Dendritic cell treated with granulocyte-macrophage colony-stimulating factor and Interleukin-4, amounts not matched to agents 40 ng/mL and 50 ng/mL, for 4 days (primary cell): Measurements from ENCODE around the gene MYO16.
"Not testable (repeated sequence)": the region's sequence is repeated elsewhere in the genome, so short reads cannot be mapped to it uniquely, and the experiment has no call there.

Source experiments
- H3K27ac Mint-ChIP-seq: one replicate; pipeline ENCODE4 v1.8.0; 2022; ENCODE audit warnings: mild to moderate bottlenecking, mixed read lengths
- H3K27me3 Mint-ChIP-seq: one replicate; pipeline ENCODE4 v1.8.0; 2022; ENCODE audit warnings: mild to moderate bottlenecking, mixed read lengths
- H3K36me3 Mint-ChIP-seq: one replicate; pipeline ENCODE4 v1.8.0; 2022; ENCODE audit warnings: low read depth, mixed read lengths
- H3K4me1 Mint-ChIP-seq: one replicate; pipeline ENCODE4 v1.8.0; 2022; ENCODE audit warnings: low read depth, mixed read lengths
- H3K4me3 Mint-ChIP-seq: one replicate; pipeline ENCODE4 v1.8.0; 2022; ENCODE audit warnings: mild to moderate bottlenecking, moderate library complexity, mixed read lengths
- H3K9me3 Mint-ChIP-seq: one replicate; pipeline ENCODE4 v1.8.0; 2022; ENCODE audit warnings: mixed read lengths
- intact Hi-C: fragments of 100-400 bp; cut with micrococcal nuclease; formaldehyde crosslinking; loops from one replicate; pipeline ENCODE4 v1.15.0; 2022

The MYO16 gene

DNA sequence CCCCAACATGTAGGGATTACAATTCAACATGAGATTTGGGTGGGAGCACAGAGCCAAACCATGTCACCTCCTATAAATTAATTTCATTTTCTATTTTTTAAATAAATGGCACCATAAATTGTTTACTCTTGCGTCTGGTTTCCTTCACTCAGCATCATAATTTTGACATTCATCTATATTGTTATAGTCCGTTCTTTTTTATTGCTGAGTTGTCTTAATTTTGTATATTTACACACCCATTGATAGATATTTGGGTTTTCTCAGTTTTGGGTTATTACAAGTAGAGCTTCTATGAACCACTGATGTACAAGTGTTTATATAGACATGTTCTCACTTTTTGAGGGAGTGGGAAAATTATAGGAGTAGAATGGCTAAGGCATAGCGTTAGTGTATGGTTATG is 445.4 kb downstream of the MYO16 start:
- H3K27me3 Mint-ChIP-seq, result no peaks in the 10 kb centered on the region
- intact Hi-C loops, result no loop called here
- no peaks in the 10 kb centered on the region for H3K4me1 Mint-ChIP-seq
- H3K36me3 Mint-ChIP-seq, result no peaks in the 10 kb centered on the region
- H3K9me3 Mint-ChIP-seq, result no peaks in the 10 kb centered on the region
- H3K4me3 Mint-ChIP-seq, result no peak overlapping the region
- no peak overlapping the region for H3K27ac Mint-ChIP-seq

DNA sequence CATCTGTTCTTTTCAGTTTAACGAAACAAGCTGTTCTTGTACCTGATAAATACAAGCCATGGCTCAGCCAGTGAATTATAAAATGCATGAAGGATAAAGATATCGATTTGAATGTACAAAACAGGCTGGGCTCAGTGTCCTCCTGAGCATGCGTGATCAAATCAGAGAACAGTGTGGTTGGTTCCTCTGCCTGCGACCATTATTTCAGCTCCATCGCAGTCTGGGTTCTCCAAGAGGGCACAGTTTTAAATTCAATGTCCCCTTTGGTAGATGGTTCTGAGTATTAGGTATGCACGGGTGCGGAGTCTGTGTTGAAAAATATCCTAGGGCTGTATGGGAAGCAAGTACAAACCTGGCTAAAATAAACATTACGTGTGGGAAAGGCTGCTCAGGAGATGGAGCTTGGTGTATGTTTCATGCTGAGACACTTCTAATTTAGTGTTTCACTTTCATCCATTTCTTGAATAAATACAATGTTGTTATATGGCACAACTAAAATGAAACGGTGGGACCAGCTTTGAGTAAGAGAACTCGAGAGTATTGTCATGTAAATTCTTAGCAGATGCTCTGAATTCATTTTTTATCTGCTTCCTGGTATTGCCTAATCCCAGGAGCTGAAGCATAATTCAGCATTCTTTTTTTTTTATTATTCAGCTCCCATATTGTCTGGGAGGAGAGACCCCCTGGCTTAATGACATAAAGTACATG is 458.7 kb downstream of the MYO16 start:
- peaks cover 2% of the 10 kb centered on the region for H3K27me3 Mint-ChIP-seq
- H3K9me3 Mint-ChIP-seq, result no peaks in the 10 kb centered on the region
- peaks cover 13% of the 10 kb centered on the region for H3K4me1 Mint-ChIP-seq
- no peaks in the 10 kb centered on the region for H3K36me3 Mint-ChIP-seq
- H3K27ac Mint-ChIP-seq, result no peak overlapping the region
- intact Hi-C loops, result no loop called here
- H3K4me3 Mint-ChIP-seq, result no peak overlapping the region

DNA sequence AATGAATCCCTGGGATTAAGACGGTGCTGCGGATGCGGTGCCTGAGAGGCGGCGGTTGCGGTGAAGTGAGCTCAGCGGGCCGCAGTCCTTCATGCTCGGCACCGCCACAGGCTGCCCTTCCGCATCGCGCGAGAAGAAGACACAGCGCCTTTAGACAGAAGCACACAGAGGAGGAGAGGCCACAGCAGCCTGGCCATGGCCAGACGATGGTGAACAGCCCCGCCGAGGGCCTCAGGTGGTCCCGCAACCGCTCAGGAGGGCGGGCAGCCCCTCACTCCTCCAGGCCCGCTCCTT is 459.2 kb downstream of the MYO16 start:
- Mint-ChIP-seq H3K27ac (no peak overlapping the region), H3K9me3 (no peaks in the 10 kb centered on the region), H3K4me3 (no peak overlapping the region), H3K27me3 (peaks cover 2% of the 10 kb centered on the region), H3K36me3 (no peaks in the 10 kb centered on the region), H3K4me1 (peaks cover 16% of the 10 kb centered on the region)
- intact Hi-C loops, result no loop called here

DNA sequence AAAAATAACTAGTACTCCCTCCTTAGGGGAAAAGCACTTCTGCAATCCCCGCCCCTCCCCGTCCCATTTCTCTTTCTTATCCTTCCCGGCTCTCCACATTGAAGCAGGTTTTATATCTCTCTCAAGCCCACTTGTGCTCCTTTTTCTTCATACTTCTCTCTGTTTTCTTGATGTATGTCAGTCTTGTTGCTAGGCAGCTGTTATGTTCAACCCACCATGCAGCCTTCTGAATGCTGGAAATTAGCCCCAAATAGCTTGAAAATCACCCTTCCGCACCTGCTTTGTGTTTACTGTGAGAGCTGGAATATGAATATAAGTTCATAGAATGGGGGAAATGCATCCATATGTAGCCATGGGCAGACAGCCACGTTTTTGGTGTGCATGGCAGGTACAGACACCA is 461.4 kb downstream of the MYO16 start:
- Mint-ChIP-seq H3K27ac (no peak overlapping the region), H3K4me1 (peaks cover 22% of the 10 kb centered on the region), H3K9me3 (no peaks in the 10 kb centered on the region), H3K36me3 (no peaks in the 10 kb centered on the region), H3K4me3 (no peak overlapping the region), H3K27me3 (peaks cover 2% of the 10 kb centered on the region)
- intact Hi-C loops, result no loop called here

DNA sequence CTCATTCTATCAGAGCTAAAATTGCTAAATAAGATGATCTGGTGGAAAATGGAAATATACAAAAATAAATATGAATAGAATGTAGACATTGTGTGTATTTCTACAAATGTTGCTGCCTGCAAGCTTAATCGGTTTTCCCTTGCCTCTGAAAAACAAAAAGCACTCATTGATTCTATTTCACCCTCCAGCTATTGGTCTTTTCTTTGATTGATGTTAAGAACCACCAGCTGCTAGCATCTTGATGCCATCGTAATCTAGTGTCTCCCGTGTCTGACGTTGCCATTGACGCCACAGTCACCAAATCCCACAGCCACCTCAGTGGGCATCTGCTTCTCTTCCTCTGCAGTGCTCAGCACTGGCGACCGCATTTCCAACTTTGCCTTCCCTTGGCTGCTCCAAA is 461.8 kb downstream of the MYO16 start:
- Mint-ChIP-seq H3K27ac (no peak overlapping the region), H3K4me1 (peaks cover 22% of the 10 kb centered on the region), H3K4me3 (no peak overlapping the region), H3K9me3 (no peaks in the 10 kb centered on the region), H3K27me3 (peaks cover 2% of the 10 kb centered on the region), H3K36me3 (no peaks in the 10 kb centered on the region)
- intact Hi-C loops, result no loop called here

DNA sequence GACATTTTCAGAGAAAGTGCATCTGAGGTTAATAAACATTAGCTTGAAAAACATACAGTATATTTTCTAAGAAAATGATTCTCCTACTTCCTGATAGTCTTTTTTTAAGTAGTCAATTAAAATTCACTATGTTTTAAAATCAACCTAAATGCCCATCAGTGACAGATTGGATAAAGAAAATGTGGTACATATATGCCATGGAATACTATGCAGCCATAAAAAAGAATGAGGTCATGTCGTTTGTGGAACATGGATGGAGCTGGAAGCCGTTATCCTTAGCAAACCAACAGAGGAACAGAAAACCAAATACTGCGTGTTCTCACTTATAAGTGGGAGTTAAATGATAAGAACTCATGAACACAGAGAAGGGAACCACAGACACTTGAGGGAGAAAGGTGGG is 462.8 kb downstream of the MYO16 start:
- H3K36me3 Mint-ChIP-seq, H3K27me3 Mint-ChIP-seq, H3K27ac Mint-ChIP-seq, H3K9me3 Mint-ChIP-seq, intact Hi-C loops, H3K4me3 Mint-ChIP-seq: not testable (repeated sequence)
- peaks cover 22% of the 10 kb centered on the region for H3K4me1 Mint-ChIP-seq

DNA sequence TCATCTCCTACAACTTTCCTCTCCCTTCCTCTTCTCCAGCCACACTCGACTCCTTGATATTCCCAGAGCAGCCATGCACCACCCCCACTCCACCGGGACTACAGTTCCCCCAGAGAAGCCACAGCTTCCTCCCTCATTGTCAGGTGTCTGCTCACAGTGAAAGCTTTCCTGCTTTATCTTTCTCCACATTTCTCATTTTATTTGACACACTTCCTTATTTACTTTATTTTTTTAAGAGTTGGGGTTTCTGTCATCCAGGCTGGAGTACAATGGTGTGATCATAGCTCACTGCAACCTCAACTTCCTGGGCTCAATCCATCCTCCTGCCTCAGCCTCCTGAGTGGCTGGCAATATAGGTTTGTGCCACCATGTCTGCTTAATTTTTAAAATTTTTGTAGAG is 464.6 kb downstream of the MYO16 start:
- intact Hi-C loops, result no loop called here
- H3K36me3 Mint-ChIP-seq, result no peaks in the 10 kb centered on the region
- peaks cover 22% of the 10 kb centered on the region for H3K4me1 Mint-ChIP-seq
- no peaks in the 10 kb centered on the region for H3K9me3 Mint-ChIP-seq
- H3K27me3 Mint-ChIP-seq, result peaks cover 2% of the 10 kb centered on the region
- no peak overlapping the region for H3K27ac Mint-ChIP-seq
- H3K4me3 Mint-ChIP-seq, result no peak overlapping the region

DNA sequence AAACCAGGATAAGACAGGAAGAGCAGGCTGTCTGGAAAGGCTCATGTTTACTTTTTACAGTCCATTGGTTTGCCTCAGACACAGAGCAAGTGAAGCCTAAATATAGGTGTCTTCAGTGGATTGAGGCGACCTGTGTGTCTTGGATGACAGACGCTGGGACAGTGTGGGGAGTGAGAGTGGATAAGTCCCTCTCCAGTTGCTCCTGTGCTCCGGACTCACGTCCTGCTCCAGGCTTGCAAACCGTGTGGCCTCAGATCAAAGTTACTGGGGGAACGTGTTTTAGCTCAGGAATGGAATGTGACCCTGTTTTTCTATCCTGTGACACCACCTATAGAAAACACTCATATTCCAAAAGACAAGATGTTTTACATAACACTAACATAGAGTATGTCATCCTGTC is 465.7 kb downstream of the MYO16 start:
- intact Hi-C loops, result no loop called here
- Mint-ChIP-seq H3K4me1 (peaks cover 18% of the 10 kb centered on the region), H3K36me3 (no peaks in the 10 kb centered on the region), H3K9me3 (no peaks in the 10 kb centered on the region), H3K4me3 (no peak overlapping the region), H3K27me3 (peaks cover 2% of the 10 kb centered on the region), H3K27ac (no peak overlapping the region)

DNA sequence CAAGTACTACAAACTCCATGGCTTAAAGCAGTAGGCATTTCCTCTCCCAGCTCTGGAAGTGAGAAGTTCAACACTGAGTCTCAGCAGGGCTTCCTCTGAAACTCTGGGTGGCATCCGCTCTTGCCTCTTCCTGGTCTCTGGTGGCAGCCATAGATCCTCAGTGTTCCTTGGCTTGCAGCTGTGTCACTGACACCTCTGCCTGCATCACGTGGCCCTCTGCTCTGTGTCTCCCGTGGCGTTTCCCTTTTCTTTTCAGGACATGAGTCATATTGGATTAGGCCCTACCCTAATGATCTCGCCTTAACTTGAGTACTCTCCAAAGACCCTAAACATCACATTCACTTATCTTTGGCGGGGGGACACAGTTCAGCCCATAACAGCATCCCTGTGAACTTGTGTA is 466.7 kb downstream of the MYO16 start:
- intact Hi-C loops, result no loop called here
- H3K27ac Mint-ChIP-seq, result no peak overlapping the region

DNA sequence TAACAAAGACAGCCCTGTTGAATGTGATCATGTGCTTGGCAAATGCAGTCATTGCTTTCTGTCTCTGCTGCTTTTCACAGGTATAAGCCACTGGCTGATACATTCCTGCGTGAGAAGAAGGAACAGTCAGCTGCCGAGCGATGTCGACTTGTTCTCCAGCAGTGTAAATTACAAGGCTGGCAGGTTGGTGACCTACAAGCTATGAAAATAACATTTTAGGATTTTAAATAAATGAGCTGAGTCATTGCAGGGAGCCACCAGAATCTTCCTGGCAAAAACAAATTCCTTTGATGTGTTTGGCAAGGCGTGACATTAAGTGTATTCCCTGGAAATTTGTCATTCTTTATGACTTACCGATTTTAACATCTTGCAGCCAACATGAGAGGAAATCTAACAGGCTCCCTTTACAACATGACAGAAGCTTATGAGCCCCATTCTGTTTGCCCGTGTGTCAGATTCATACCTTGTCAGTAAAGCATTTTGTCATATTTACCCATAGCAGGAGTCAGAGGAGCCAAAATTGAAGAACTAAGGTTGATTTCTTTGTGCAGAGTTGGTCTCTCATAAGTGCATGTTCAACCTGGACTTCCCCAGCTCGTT is 471.4 kb downstream of the MYO16 start:
- H3K27ac Mint-ChIP-seq, result no peak overlapping the region
- no peak overlapping the region for H3K4me3 Mint-ChIP-seq
- H3K9me3 Mint-ChIP-seq, result no peaks in the 10 kb centered on the region
- no peaks in the 10 kb centered on the region for H3K36me3 Mint-ChIP-seq
- no peaks in the 10 kb centered on the region for H3K27me3 Mint-ChIP-seq
- intact Hi-C loops, result no loop called here
- H3K4me1 Mint-ChIP-seq, result no peaks in the 10 kb centered on the region

More for the DNA sequence above, 466.7 kb downstream of the MYO16 start:
- no peak overlapping the region for H3K4me3 Mint-ChIP-seq
- H3K4me1 Mint-ChIP-seq, result peaks cover 9% of the 10 kb centered on the region
- H3K9me3 Mint-ChIP-seq, result no peaks in the 10 kb centered on the region
- H3K36me3 Mint-ChIP-seq, result no peaks in the 10 kb centered on the region
- H3K27me3 Mint-ChIP-seq, result peaks cover 2% of the 10 kb centered on the region

DNA sequence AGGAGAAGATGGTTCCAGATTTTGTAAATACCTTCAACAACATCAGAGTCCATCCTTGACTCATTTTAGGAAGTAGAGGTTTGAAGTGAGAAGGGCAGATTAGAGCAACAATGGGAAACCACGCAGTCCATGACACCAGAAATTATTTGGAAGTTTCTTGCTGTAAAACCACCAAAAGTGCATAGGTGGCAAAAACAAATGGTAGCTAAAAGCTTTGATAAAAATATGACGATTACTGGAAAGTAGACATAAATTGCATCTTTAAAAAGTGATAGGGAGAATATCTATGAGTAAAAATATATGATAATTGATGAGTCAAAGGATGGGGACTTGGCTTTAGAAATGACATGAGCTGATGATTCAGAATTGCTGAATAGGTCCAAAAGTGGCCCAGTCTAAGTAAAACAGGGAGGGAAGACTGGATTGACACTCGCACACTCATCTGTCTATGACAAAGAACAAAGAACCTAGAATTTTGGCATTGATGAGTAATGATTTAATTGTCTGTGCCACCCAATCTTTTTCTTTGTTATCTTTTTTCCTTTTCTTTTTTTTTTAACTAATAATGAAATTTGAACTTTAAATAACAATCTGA is 472.2 kb downstream of the MYO16 start:
- no peaks in the 10 kb centered on the region for H3K36me3 Mint-ChIP-seq
- intact Hi-C loops, result no loop called here

DNA sequence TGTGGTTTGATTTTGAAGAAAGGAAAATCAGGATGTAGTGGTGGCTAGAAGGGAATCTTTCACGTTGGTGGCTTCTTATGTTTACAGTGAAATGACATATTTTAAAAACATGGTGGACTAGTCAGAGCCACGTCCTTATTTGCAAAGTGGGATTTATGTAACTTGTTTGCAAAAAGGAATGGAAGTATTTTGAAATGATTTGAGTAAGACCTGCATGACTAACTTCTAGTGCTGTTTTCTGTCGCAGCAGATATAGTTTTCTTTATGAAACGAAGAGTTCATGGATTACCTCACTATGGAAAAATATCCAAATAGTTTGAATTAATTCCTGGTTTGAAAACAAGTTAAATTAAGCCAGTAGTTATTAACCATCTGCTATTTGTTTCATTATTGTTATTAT is 476.5 kb downstream of the MYO16 start:
- no peaks in the 10 kb centered on the region for H3K9me3 Mint-ChIP-seq
- no peaks in the 10 kb centered on the region for H3K4me1 Mint-ChIP-seq
- no peak overlapping the region for H3K4me3 Mint-ChIP-seq
- no peaks in the 10 kb centered on the region for H3K36me3 Mint-ChIP-seq
- intact Hi-C loops, result no loop called here
- H3K27ac Mint-ChIP-seq, result no peak overlapping the region
- peaks cover 3% of the 10 kb centered on the region for H3K27me3 Mint-ChIP-seq

More for the DNA sequence above, 472.2 kb downstream of the MYO16 start:
- peaks cover 2% of the 10 kb centered on the region for H3K27me3 Mint-ChIP-seq
- H3K9me3 Mint-ChIP-seq, result no peaks in the 10 kb centered on the region
- no peak overlapping the region for H3K27ac Mint-ChIP-seq
- H3K4me1 Mint-ChIP-seq, result no peaks in the 10 kb centered on the region
- no peak overlapping the region for H3K4me3 Mint-ChIP-seq

DNA sequence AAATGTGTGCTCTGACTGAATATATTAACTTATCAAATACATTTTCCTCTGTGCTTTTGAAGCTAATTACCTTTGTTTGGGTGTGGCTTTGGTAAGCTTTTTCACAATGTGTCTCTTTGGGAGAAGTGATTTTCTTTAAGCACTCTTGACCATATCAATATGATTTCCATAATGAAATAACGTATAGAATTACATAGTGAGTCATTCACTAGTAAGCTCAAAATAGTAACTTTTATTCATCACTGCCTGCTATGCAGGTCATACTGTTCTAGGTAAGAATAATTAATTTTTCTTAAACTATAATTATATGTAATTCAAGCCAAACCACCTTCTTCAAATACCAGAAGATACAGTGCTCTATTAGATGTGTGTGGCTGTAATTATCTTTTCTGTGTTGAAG is 480.7 kb downstream of the MYO16 start:
- intact Hi-C loops, result no loop called here
- Mint-ChIP-seq H3K27ac (no peak overlapping the region), H3K4me1 (no peaks in the 10 kb centered on the region), H3K9me3 (no peaks in the 10 kb centered on the region), H3K4me3 (no peak overlapping the region), H3K36me3 (no peaks in the 10 kb centered on the region), H3K27me3 (peaks cover 3% of the 10 kb centered on the region)

DNA sequence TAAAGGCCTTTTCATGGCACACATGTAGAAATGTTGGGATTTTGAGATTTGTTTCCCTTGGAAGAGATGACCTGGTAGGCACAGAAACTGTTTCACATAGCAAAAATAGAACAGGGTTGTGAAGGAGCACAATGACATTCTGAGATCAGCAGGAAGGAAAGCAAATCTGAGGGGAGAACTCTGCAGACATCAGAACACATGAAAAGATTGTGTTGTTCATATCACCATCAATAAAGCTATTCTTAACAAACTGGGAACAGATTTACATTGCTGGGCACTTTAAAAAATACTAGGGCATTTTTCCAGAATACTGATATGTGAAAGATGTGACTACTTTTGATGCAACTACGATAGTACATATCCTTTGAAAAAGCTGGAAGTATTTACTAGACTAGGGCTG is 481.7 kb downstream of the MYO16 start:
- intact Hi-C loops, result no loop called here
- Mint-ChIP-seq H3K27me3 (peaks cover 3% of the 10 kb centered on the region), H3K4me3 (no peak overlapping the region), H3K27ac (no peak overlapping the region), H3K9me3 (no peaks in the 10 kb centered on the region), H3K4me1 (peaks cover under 1% of the 10 kb centered on the region), H3K36me3 (no peaks in the 10 kb centered on the region)

DNA sequence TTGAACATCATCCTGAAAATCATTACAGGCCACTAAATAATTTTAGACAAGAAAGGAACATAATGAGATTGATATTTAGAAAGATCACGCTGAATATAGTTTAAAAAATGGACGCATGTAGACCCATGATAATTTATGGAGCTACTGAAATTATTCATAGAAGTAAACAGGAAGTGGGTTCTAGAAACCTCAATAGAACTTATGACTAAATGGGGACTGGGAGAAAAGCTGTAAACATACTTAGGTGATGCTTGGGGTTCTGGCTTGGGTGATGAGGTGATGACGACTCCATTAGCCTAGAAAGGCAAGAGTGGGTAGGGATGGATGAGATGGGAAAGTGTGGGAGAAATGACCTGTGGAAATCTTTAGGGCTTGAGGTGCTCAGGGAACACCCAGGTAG is 484.0 kb downstream of the MYO16 start:
- H3K36me3 Mint-ChIP-seq, result no peaks in the 10 kb centered on the region
- H3K9me3 Mint-ChIP-seq, result no peaks in the 10 kb centered on the region
- H3K27ac Mint-ChIP-seq, result no peak overlapping the region
- H3K27me3 Mint-ChIP-seq, result no peaks in the 10 kb centered on the region
- peaks cover 8% of the 10 kb centered on the region for H3K4me1 Mint-ChIP-seq
- intact Hi-C loops, result no loop called here
- H3K4me3 Mint-ChIP-seq, result no peak overlapping the region
